GM21576 (cell line): ENCODE results near the gene KNDC1.
"Not testable (repeated sequence)": the region's sequence is repeated elsewhere in the genome, so short reads cannot be mapped to it uniquely, and the experiment has no call there.

ENCODE experiments used
- ATAC-seq: cut with Tn5 transposase; IDR thresholded peaks from one replicate; pipeline ENCODE4 v1.9.1; 2021; ENCODE audit warnings: mild to moderate bottlenecking, moderate library complexity; ENCODE audit not compliant: unreplicated experiment

KNDC1 gene

DNA sequence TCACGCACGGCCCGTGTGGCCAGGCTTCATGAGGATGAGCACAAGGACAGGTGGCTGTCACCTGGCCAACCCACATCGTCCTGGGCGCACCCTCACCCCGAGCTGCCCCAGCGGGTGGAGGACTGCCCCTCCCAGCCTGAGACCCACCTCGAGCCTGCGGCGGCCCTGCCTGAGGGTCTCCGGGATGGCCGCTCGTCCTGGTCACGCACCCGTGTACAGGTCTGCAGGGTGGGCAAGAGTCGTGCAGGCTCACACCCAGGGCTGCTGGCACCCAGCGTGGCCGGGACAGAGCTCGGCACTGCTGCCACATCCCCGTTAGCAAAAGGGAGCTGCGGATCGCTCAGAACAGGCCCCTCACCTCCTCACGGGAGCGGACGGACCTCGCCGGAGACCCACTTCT lies 55.6 kb downstream of the KNDC1 start:
- no peak for ATAC-seq

GRCh38 chr10:133216776-133217175 lies 56.8 kb downstream of the KNDC1 start:
- ATAC-seq, result no peak

- ATAC-seq, result no peak
Observed at GRCh38 chr10:133217800-133218589, 58.0 kb downstream of the KNDC1 start.

GRCh38 chr10:133218891-133219290 lies 58.9 kb downstream of the KNDC1 start:
- ATAC-seq, result no peak

- no peak for ATAC-seq
Observed at GRCh38 chr10:133219782-133220181, 59.8 kb downstream of the KNDC1 start.

- ATAC-seq, result no peak
Observed at GRCh38 chr10:133221331-133221730, 61.3 kb downstream of the KNDC1 start.

GRCh38 chr10:133221756-133222155 lies 61.7 kb downstream of the KNDC1 start:
- ATAC-seq, result not testable (repeated sequence)

- no peak for ATAC-seq
Observed at GRCh38 chr10:133224076-133224475, 64.1 kb downstream of the KNDC1 start.

DNA sequence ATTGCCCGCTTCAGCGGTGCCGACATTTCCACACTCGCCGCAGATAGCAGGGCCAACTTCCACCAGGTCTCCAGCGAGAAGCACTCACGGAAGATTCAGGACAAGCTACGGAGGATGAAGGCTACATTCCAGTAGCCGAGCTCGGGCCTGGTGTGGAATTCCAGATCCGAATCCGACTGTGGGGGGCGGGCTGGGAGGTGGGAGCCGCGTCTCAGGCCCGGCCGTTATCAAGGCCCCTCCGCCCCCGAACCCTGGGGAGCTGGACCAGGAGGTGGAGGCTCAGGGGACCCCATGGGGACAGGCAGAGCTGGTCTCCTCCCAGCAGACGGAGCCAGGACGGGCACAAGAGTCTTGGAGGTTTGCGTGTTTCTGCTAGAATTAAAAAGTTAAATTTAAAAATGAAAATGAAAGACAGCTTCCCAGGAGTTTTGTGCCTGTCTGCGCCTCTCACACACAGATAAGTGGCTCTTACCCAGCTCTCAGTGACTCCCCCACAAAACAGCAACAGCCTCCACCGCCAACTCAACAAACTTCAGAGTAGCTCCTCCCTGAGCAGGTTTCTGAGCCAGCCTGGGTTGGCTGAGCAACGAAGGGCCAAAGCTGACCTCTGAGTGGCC lies 64.8 kb downstream of the KNDC1 start:
- ATAC-seq, result no peak

DNA sequence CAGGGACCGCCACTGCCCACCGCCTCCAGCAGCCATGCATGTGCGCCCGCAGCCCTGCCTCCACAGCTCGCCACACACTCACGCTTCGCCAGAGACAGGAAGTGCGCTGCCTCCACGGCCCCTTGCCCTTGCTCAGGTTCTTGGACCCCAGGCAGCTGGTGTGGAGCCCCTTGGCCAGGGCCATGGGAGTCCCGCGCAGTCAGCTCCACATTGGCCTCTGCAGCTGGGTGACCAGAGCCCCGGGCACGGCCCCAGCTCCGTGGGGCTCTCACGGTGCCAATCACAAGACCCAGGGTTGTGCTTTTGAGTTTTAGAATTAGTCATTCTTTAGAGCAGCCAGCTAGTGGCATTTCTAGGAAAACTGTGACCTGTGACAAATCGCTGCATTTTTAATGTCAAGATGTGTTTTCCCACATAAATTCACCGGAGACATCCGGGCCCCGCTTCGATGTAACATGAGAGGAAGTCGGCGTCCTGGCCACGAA lies 65.7 kb downstream of the KNDC1 start:
- ATAC-seq, result no peak

GRCh38 chr10:133226251-133226808 lies 66.3 kb downstream of the KNDC1 start:
- ATAC-seq, result no peak

- ATAC-seq, result no peak
Observed at GRCh38 chr10:133227256-133227655, 67.2 kb downstream of the KNDC1 start.

DNA sequence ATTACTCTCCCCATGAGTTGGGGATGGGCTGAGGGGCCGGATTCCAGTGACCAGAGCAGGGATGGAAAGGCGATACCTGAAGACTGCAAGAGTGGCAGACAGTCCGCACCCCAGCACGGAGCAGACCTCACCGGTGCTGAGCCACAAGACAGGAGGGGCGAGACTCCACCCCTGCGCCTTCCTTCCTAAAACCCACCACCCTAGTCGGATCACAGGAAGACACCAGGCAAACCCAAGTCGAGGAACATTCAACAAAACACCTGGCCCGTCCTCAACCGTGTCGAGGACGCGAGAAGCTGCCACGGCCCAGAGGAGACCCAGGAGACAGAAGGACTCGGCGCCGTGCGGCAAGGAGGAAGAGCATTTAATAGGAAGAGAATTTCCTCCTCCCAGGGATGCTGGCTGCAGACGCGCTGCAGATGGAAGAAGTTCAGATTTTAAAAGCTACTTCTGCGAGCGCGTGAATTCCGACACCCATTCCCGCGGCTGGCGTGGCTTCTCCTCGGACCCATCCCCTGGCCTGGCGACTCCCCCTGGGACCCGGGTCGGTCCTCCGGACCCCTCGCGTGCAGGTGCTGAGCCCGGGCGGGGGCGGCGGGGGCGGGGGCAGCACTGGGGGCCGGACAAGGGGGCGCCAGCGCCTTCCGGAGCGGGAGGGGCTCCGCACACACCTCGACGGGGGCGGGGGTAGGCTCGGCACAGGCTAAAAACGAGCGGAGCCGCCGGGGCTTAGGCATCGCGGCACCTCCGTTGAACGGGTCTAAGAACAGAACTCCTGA lies 69.4 kb downstream of the KNDC1 start:
- no peak for ATAC-seq

DNA sequence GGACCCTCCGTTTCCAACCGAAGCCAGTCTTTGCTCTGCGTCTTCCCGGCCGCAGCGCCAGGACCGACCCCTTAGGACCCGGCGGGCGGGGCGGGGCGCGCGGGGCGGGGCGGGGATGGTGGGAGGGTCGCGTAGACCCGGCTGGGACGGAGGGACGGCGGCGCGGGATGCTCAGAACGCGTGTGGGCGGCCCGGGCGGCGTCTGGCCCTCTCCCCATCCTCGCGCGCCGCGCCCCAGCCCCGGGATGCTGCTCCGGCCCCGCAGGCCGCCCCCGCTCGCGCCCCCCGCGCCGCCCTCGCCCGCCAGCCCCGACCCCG lies 70.0 kb downstream of the KNDC1 start, which contains the start of gene UTF1:
Gene UTF1 (plus strand): TSS at position 174 of the 318 bp plus-strand sequence. CDS start 72 bp downstream, at position 246.
- ATAC-seq, result no peak

GRCh38 chr10:133230387-133231195 lies 70.6 kb downstream of the KNDC1 start:
- no peak for ATAC-seq

GRCh38 chr10:133231244-133231945 lies 71.4 kb downstream of the KNDC1 start:
- no peak for ATAC-seq

- ATAC-seq, result no peak
Observed at GRCh38 chr10:133231946-133232574, 72.0 kb downstream of the KNDC1 start.

DNA sequence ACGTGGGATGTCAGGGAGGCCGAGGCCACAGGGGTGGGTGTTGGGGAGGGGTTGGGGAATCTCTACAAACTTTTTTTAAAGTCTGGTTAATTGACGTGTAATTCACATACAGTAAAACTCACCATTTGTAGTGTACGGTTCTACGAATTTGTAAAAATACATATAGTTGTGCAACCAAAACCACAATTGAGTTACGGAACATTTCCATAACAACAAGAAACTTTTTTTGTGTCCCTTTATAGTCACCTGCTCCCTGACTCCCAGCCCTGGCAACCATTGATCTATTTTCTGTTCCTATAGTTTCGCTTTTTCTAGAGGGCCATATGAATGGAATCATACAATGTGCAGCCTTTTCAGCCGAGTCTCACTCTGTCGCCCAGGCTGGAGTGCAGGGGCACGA lies 74.8 kb downstream of the KNDC1 start:
- ATAC-seq, result not testable (repeated sequence)

- ATAC-seq, result no peak
Observed at GRCh38 chr10:133235265-133235855, 75.3 kb downstream of the KNDC1 start.
